GM12875 (cell line): ENCODE measurements around the gene LRRC4.

Experiments
- H3K4me3 ChIP-seq: one replicate; pipeline ENCODE4 v1.5.1; 2011; ENCODE audit warnings: low read depth, low read length, control low read depth
- CTCF ChIP-seq: IDR thresholded peaks from 2 replicates; pipeline ENCODE4 v1.5.1; 2011; ENCODE audit warnings: low read depth, mild to moderate bottlenecking, control low read depth, inconsistent platforms, low read length, moderate library complexity, borderline replicate concordance; ENCODE audit not compliant: insufficient read depth

The LRRC4 gene

GRCh38 chr7:128057909-128058308 is 26.7 kb upstream of the LRRC4 start:
- TF ChIP-seq CTCF: no peak
- H3K4me3 ChIP-seq: no peak overlapping the region

- H3K4me3 ChIP-seq: no peak overlapping the region
- no peak for TF ChIP-seq CTCF
Measured at GRCh38 chr7:128056901-128057300, 25.7 kb upstream of the LRRC4 start.

- no peak overlapping the region for H3K4me3 ChIP-seq
- TF ChIP-seq CTCF: no peak
Measured at GRCh38 chr7:128055637-128056036, 24.4 kb upstream of the LRRC4 start.

GRCh38 chr7:128054511-128054910 is 23.3 kb upstream of the LRRC4 start:
- TF ChIP-seq CTCF: no peak
- no peak overlapping the region for H3K4me3 ChIP-seq

GRCh38 chr7:128053991-128054390 is 22.8 kb upstream of the LRRC4 start:
- no peak for TF ChIP-seq CTCF
- H3K4me3 ChIP-seq: no peak overlapping the region

- TF ChIP-seq CTCF: no peak
- H3K4me3 ChIP-seq: no peak overlapping the region
Measured at GRCh38 chr7:128053023-128053422, 21.8 kb upstream of the LRRC4 start.

- H3K4me3 ChIP-seq: no peak overlapping the region
- no peak for TF ChIP-seq CTCF
Measured at GRCh38 chr7:128052404-128052803, 21.2 kb upstream of the LRRC4 start.
